ENCODE results near the gene TPM4. TPM values are rescaled to one million over a fixed set of nuclear protein-coding genes. Genes with fewer than 3 reads are reported as not detected.

TPM4 gene
- total and polyA plus RNA-seq, 2 of the 13 experiments (the other 11 are each of a cell fraction or from before 2014, with no cell fraction given), result 180 to 188 TPM

DNA sequence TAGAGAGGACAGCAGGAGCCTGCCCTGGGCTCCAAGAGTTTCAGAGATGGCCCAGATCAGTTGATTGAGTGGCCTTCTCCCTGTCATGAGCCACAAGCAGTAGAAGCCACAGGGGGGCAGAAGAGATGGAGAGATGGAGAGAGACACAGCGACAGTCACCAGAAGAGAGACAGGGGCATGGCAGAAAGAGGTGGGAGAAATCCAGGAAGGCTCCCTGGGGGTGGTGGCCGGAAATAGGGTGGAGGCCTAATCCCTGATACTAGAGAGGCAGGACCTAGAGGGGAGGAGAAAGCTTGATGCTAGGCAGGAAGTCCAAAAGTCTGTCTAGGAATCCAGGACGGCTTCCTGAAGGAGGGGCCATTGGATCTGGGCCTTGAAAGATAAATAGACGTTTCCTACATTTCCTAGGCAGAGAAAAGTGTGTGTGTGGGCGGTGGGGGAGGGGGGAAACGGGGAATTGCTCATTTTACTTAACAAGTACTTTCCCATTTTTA lies 9.6 kb upstream of the TPM4 start (continued):
- TF ChIP-seq EP300 (IDR thresholded peaks at IDR 0.05; ENCODE audit: low read depth in 2 of 2, low read length in 2 of 2) (no peak), EP300 (CRISPR knock-in tag; IDR thresholded peaks at IDR 0.05; ENCODE audit: borderline replicate concordance) (no peak), ZKSCAN8 (CRISPR knock-in tag; IDR thresholded peaks at IDR 0.05; ENCODE audit: borderline replicate concordance) (0 out of 2 replicates have a peak, but pooled peaks have one; percentile 24), HOXA3 (CRISPR knock-in tag; IDR thresholded peaks at IDR 0.05) (peak; percentile 16; the same call in 1 of the 2 replicates), ZNF33B (CRISPR knock-in tag; IDR thresholded peaks at IDR 0.05) (no peak), ZNF776 (CRISPR knock-in tag; IDR thresholded peaks at IDR 0.05) (no peak), ZNF260 (CRISPR knock-in tag; IDR thresholded peaks at IDR 0.05; ENCODE audit: borderline replicate concordance, low read depth) (no peak), ZNF430 (CRISPR knock-in tag; IDR thresholded peaks at IDR 0.05) (no peak), PCBP2 (optimal IDR thresholded peaks at IDR 0.05; ENCODE audit: low read depth, low read length, poor library complexity, severe bottlenecking) (no peak), CBX2 (IDR thresholded peaks at IDR 0.05; ENCODE audit: low read depth, low read length) (no peak), CBX2 (CRISPR knock-in tag; IDR thresholded peaks at IDR 0.05; ENCODE audit: low read depth) (no peak), HNF4G (IDR thresholded peaks at IDR 0.05; ENCODE audit: borderline replicate concordance, low read depth, low read length) (no peak), HNF4G (CRISPR knock-in tag; IDR thresholded peaks at IDR 0.05; ENCODE audit: borderline replicate concordance, low read depth) (0 out of 2 replicates have a peak, but pooled peaks have one; percentile 27), U2AF2 (IDR thresholded peaks at IDR 0.05; ENCODE audit: low read depth, low read length) (no peak), ZNF549 (CRISPR knock-in tag; IDR thresholded peaks at IDR 0.05) (no peak)
- TF ChIP-seq, protein P1, sequence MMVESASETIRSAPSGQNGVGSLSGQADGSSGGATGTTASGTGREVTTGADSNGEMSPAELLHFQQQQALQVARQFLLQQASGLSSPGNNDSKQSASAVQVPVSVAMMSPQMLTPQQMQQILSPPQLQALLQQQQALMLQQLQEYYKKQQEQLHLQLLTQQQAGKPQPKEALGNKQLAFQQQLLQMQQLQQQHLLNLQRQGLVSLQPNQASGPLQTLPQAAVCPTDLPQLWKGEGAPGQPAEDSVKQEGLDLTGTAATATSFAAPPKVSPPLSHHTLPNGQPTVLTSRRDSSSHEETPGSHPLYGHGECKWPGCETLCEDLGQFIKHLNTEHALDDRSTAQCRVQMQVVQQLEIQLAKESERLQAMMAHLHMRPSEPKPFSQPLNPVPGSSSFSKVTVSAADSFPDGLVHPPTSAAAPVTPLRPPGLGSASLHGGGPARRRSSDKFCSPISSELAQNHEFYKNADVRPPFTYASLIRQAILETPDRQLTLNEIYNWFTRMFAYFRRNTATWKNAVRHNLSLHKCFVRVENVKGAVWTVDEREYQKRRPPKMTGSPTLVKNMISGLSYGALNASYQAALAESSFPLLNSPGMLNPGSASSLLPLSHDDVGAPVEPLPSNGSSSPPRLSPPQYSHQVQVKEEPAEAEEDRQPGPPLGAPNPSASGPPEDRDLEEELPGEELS (CRISPR knock-in tag; IDR thresholded peaks at IDR 0.05), result no peak; the same call in 1 of the 2 replicates
- TF ChIP-seq, protein P2, sequence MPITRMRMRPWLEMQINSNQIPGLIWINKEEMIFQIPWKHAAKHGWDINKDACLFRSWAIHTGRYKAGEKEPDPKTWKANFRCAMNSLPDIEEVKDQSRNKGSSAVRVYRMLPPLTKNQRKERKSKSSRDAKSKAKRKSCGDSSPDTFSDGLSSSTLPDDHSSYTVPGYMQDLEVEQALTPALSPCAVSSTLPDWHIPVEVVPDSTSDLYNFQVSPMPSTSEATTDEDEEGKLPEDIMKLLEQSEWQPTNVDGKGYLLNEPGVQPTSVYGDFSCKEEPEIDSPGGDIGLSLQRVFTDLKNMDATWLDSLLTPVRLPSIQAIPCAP (CRISPR knock-in tag; IDR thresholded peaks at IDR 0.05; ENCODE audit: low read depth), result no peak
- TF ChIP-seq, protein P3, sequence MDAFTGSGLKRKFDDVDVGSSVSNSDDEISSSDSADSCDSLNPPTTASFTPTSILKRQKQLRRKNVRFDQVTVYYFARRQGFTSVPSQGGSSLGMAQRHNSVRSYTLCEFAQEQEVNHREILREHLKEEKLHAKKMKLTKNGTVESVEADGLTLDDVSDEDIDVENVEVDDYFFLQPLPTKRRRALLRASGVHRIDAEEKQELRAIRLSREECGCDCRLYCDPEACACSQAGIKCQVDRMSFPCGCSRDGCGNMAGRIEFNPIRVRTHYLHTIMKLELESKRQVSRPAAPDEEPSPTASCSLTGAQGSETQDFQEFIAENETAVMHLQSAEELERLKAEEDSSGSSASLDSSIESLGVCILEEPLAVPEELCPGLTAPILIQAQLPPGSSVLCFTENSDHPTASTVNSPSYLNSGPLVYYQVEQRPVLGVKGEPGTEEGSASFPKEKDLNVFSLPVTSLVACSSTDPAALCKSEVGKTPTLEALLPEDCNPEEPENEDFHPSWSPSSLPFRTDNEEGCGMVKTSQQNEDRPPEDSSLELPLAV (CRISPR knock-in tag; conservative IDR thresholded peaks at IDR 0.05; ENCODE audit: low read depth), result no peak
- TF ChIP-seq, protein P4, sequence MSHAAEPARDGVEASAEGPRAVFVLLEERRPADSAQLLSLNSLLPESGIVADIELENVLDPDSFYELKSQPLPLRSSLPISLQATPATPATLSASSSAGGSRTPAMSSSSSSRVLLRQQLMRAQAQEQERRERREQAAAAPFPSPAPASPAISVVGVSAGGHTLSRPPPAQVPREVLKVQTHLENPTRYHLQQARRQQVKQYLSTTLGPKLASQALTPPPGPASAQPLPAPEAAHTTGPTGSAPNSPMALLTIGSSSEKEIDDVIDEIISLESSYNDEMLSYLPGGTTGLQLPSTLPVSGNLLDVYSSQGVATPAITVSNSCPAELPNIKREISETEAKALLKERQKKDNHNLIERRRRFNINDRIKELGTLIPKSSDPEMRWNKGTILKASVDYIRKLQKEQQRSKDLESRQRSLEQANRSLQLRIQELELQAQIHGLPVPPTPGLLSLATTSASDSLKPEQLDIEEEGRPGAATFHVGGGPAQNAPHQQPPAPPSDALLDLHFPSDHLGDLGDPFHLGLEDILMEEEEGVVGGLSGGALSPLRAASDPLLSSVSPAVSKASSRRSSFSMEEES (CRISPR knock-in tag; IDR thresholded peaks at IDR 0.05), result 0 out of 2 replicates have a peak, but pooled peaks have one; percentile 35

Data from HepG2 (cell line).